Cerebellar nuclear complex (tissue), 1 donor: ENCODE data around the gene ADGRG7.
"Not testable (repeated sequence)": the region's sequence is repeated elsewhere in the genome, so short reads cannot be mapped to it uniquely, and the experiment has no call there.

Source experiments
- DNase-seq, 2 experiments: peaks; one replicate each; lab custom pipeline; 2025; lab: John Stamatoyannopoulos, UW

The ADGRG7 gene

DNA sequence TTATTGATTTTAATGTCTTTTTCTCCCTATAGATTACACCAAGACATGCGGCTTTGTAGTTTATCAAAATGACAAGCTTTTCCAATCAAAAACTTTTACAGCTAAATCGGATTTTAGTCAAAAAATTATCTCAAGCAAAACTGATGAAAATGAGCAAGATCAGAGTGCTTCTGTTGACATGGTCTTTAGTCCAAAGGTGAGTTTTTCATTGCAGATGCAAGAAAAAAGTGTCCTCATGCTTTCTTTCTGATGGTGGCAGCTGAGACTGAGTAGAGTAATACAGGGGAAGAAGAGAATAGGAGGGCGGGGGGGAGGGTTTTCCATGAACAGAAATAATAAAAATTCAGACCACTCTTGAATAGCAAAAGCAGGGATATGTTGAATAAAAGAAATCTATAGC lies 36.5 kb downstream of the ADGRG7 start:
- no peak for DNase-seq

- DNase-seq = no peak
Measured at GRCh38 chr3:100647171-100647570, 37.8 kb downstream of the ADGRG7 start.

- no peak for DNase-seq
Measured at GRCh38 chr3:100647657-100648056, 38.3 kb downstream of the ADGRG7 start.

- no peak for DNase-seq
Measured at GRCh38 chr3:100650651-100651619, 41.5 kb downstream of the ADGRG7 start.

DNA sequence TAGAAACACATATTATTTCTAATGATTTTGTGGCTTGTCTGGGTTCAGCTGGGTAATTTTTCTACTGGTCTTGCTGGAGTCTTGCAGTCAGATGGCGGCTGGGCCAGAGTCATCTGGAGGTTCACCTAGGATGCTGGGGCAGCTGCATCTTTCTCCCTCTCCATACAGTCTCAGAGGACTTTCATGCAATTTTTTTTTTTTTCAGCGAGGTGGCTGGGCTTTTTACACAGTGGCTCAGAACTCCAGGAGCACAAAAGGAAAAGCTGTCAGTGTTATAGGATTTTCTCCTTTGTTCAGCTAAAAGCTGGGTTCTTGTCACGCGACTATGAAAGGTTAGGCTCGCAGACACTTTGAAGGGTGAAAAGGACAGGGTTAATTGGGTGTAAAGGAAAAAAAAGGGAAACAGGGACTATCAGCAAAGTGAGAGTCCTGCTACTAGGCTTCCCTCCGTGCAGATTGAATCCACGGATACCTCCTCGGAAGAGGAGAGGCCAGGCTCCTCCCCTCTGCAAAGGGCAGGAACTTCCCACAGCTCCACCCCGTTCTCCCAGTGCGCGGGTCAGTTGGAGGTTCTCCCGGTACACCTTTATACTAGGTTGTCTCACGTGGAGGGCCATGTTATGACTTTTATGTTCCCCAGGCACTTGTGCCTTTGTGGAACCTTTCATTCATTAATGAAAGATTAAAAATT lies 44.3 kb downstream of the ADGRG7 start:
- DNase-seq = no peak

- DNase-seq = no peak
Measured at GRCh38 chr3:100656945-100657344, 47.5 kb downstream of the ADGRG7 start.

DNA sequence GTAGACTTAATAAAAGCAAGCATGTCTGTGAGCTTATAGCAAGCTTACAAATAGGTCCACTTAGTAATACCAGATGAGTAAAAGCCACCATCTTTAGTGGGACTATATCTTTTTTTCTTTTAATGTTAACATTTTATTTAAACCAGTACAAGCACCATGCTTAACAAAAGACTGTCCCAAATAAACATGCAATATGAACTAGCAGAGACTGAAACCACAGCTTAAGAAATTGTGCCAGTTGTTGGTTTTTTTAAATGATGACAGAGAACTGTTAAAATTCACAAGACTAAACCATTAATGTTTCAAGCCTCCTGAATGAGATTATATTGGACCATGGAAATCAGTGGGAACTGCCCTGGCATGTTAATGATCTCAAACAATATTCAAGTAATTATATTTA lies 51.9 kb downstream of the ADGRG7 start:
- DNase-seq = not testable (repeated sequence)

DNA sequence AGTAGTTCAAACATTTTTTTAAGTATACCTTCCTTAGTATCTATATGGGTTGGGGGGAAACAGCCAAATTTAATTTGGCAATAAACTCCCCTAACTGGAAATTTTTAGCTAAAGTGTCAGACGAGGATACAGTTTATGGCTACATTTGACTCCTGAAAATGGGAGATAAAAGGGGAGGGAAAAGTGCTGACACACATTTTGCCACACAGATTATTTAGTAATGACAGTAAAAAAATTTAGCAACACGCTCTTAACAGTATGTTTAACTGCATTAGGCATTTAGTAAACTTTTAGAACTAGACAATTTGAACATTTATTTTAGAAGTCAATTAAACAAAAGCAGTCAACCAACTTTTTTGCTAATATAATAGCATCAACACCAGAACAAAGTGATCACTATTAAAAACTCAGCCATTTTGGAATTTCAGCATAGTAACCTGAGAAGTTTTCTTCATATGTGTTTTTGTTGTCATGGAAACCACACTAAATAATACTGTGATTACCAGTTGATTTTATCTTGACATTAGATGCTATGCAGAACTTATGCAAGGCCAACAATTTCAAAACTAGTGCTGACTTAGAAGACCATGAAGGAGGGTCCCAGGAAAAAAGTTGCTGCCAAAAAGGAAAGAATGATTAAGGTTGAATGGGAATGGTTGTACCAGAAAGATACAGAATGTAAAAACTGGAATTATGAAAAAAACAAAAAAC lies 52.9 kb downstream of the ADGRG7 start:
- no peak for DNase-seq

- no peak for DNase-seq
Measured at GRCh38 chr3:100665230-100665629, 55.8 kb downstream of the ADGRG7 start.

DNA sequence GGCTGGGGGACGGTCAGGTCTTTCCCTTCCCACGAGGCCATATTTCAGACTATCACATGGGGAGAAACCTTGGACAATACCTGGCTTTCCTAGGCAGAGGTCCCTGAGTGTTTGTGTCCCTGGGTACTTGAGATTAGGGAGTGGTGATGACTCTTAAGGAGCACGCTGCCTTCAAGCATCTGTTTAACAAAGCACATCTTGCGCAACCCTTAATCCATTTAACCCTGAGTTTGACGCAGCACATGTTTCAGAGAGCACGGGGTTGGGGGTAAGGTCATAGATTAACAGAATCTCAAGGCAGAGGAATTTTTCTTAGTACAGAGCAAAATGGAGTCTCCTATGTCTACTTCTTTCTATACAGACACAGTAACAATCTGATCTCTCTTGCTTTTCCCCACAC lies 57.3 kb downstream of the ADGRG7 start:
- DNase-seq = not testable (repeated sequence)

- not testable (repeated sequence) for DNase-seq
Measured at GRCh38 chr3:100667316-100667715, 57.9 kb downstream of the ADGRG7 start.

DNA sequence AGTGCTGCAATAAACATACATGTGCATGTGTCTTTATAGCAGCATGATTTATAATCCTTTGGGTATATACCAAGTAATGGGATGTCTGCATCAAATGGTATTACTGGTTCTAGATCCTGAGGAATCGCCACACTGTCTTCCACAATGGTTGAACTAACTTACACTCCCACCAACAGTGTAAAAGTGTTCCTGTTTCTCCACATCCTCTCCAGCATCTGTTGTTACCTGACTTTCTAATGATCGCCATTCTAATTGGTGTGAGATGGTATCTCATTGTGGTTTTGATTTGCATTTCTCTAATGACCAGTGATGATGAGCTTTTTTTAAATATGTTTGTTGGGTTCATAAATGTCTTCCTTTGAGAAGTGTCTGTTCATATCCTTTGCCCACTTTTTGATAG lies 61.6 kb downstream of the ADGRG7 start:
- DNase-seq = not testable (repeated sequence)

DNA sequence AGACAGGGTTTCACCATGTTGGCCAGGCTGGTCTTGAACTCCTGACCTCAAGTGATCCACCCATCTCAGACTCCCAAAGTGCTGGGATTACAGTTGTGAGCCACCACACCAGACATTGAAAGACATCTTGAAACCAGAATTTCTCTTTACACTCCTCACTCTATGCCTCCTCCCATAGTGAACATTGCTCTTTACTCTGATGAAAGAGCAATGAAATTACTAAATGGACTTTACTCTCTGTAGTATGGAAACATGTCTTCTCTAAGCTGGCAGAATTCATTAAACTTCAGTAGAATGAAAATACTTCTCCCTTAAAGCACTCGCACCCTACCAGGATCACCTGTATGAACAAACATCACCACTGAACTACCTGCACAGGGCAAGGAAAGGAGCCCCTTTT lies 72.1 kb downstream of the ADGRG7 start:
- no peak for DNase-seq

- no peak for DNase-seq
Measured at GRCh38 chr3:100682056-100682853, 72.9 kb downstream of the ADGRG7 start.

GRCh38 chr3:100682854-100683760 lies 73.7 kb downstream of the ADGRG7 start:
- DNase-seq = no peak

DNA sequence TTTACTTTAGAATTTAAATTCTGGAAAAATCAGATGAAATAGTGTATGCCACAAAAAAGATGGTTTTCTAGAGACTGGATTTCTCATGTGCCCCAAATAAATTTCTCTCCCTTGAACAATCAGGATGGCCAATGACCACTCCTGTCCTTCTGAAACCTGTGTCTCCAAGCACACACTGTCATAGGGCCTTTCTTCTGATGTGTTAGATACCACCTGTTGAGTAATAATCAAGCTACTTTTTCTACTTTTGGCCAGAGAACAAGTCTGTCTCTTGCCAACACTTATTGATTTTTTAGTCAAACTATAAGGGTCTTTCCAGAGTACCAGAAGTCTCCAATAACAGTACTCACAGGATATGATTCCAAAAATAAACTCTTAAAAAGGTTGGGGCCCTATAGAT lies 83.8 kb downstream of the ADGRG7 start:
- DNase-seq = no peak

GRCh38 chr3:100695696-100696095 lies 86.3 kb downstream of the ADGRG7 start:
- no peak for DNase-seq

- DNase-seq = no peak
Measured at GRCh38 chr3:100696161-100696560, 86.8 kb downstream of the ADGRG7 start.

GRCh38 chr3:100697172-100697571 lies 87.8 kb downstream of the ADGRG7 start:
- DNase-seq = no peak

- DNase-seq = no peak
Measured at GRCh38 chr3:100697723-100698285, 88.4 kb downstream of the ADGRG7 start.
